ENCODE results near the gene ST3GAL3.

ST3GAL3 gene

GRCh38 chr1:43799656-43800635 is 92.6 kb downstream of the ST3GAL3 start:
- peak; percentile 84 for DNase-seq (ENCODE audit: low read depth)
- H3K4me3 ChIP-seq (ENCODE audit: low read length) = no peak overlapping the region
- no peak for TF ChIP-seq CTCF (conservative IDR thresholded peaks at IDR 0.05; ENCODE audit: low read length)

GRCh38 chr1:43800771-43801170 is 93.4 kb downstream of the ST3GAL3 start:
- TF ChIP-seq CTCF (conservative IDR thresholded peaks at IDR 0.05; ENCODE audit: low read length) = no peak
- DNase-seq (ENCODE audit: low read depth) = no peak

GRCh38 chr1:43801203-43801602 is 93.9 kb downstream of the ST3GAL3 start:
- no peak for DNase-seq (ENCODE audit: low read depth)
- no peak overlapping the region for H3K4me3 ChIP-seq (ENCODE audit: low read length)
- no peak for TF ChIP-seq CTCF (conservative IDR thresholded peaks at IDR 0.05; ENCODE audit: low read length)

More at GRCh38 chr1:43800771-43801170, 93.4 kb downstream of the ST3GAL3 start:
- no peak overlapping the region for H3K4me3 ChIP-seq (ENCODE audit: low read length)

GRCh38 chr1:43802356-43802980 is 95.1 kb downstream of the ST3GAL3 start:
- no peak for TF ChIP-seq CTCF (conservative IDR thresholded peaks at IDR 0.05; ENCODE audit: low read length)
- peak; percentile 16 for DNase-seq (ENCODE audit: low read depth)
- H3K4me3 ChIP-seq (ENCODE audit: low read length) = no peak overlapping the region

- no peak for DNase-seq (ENCODE audit: low read depth)
Measured at GRCh38 chr1:43803105-43803504, 95.8 kb downstream of the ST3GAL3 start.

GRCh38 chr1:43803646-43804045 is 96.3 kb downstream of the ST3GAL3 start:
- H3K4me3 ChIP-seq (ENCODE audit: low read length) = no peak overlapping the region
- no peak for TF ChIP-seq CTCF (conservative IDR thresholded peaks at IDR 0.05; ENCODE audit: low read length)
- no peak for DNase-seq (ENCODE audit: low read depth)

More at GRCh38 chr1:43803105-43803504, 95.8 kb downstream of the ST3GAL3 start:
- no peak overlapping the region for H3K4me3 ChIP-seq (ENCODE audit: low read length)
- no peak for TF ChIP-seq CTCF (conservative IDR thresholded peaks at IDR 0.05; ENCODE audit: low read length)

All from AG10803 (cell line).